ENCODE measurements around the gene ZNF473. TPM values are rescaled to one million over a fixed set of nuclear protein-coding genes. Genes with fewer than 3 reads are reported as not detected.
"Not testable (repeated sequence)": the region's sequence is repeated elsewhere in the genome, so short reads cannot be mapped to it uniquely, and the experiment has no call there.

Gene ZNF473
- total RNA-seq, 1 donor from 2014 or later = 9.7 TPM

DNA sequence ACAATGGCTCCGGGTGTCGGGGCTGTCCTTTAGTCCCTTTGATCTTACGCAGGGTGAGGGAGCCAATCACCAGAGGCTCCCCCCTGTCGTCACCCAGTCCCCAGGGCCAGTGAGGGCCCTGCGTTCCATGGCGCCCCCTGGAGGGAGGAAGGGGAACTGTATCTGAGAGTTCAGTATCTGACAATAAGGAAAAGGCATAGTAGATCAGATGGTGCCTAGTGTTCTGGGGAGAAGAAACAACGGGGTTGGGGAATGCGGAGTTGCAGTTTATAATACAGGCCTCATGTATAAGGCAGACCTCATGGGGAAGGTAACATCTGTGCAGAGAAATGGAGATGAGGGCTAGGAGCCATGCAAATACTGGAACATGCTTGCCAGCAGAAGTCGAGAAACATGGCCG, 66.8 kb downstream of the ZNF473 start:
- H3K36me3 Mint-ChIP-seq (ENCODE audit: low read depth, unreplicated experiment); H2AFZ ChIP-seq (ENCODE audit: low read depth, low read length); H3K9me3 ChIP-seq (ENCODE audit: insufficient read depth, low read depth, low read length); H3K4me1 ChIP-seq (ENCODE audit: insufficient read depth, low read length); FAIRE-seq; H3K27ac Mint-ChIP-seq (ENCODE audit: unreplicated experiment); H3K4me1 Mint-ChIP-seq (ENCODE audit: low read depth, unreplicated experiment); H3K27me3 Mint-ChIP-seq (ENCODE audit: low read depth, unreplicated experiment); H3K36me3 ChIP-seq (ENCODE audit: insufficient read depth, low read length); DNase-seq (ENCODE audit: low read depth); H3K4me3 Mint-ChIP-seq (ENCODE audit: unreplicated experiment); H3K27me3 ChIP-seq (ENCODE audit: insufficient read depth, low read length); H3K4me2 ChIP-seq (ENCODE audit: low read length); H4K20me1 ChIP-seq (ENCODE audit: insufficient read depth, low read length); H3K9ac ChIP-seq (ENCODE audit: low read length); H3K4me3 ChIP-seq (ENCODE audit: insufficient read depth, low read depth, low read length); H3K27ac ChIP-seq (ENCODE audit: low read depth, low read length); H3K9me3 Mint-ChIP-seq (ENCODE audit: unreplicated experiment); H3K79me2 ChIP-seq (ENCODE audit: insufficient read depth, low read length): not testable (repeated sequence)

DNA sequence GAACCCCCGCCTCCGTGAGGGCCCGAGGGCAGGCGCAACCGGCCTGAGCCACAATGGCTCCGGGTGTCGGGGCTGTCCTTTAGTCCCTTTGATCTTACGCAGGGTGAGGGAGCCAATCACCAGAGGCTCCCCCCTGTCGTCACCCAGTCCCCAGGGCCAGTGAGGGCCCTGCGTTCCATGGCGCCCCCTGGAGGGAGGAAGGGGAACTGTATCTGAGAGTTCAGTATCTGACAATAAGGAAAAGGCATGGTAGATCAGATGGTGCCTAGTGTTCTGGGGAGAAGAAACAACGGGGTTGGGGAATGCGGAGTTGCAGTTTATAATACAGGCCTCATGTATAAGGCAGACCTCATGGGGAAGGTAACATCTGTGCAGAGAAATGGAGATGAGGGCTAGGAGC, 72.1 kb downstream of the ZNF473 start:
- not testable (repeated sequence) for H3K27me3 Mint-ChIP-seq (ENCODE audit: low read depth, unreplicated experiment); FAIRE-seq

DNA sequence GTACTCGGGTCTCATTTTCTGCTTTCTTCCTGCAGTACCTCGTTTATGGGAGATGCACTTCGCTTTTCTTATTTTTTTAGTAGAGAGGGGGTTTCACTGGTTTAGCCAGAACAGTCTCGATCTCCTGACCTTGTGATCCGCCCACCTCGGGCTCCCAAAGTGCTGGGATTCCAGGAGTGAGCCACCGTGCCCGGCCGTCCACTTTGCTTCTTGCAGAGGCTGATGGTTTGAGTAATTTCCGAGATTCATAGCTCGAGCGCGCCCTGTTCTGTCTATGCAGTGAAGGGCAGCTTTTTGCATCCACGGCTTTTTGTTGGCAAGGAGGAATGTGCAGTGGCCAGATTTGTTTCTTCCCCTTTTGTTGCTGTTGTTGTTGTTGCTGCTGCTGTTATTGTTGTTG, 73.1 kb downstream of the ZNF473 start:
- not testable (repeated sequence) for H3K4me3 Mint-ChIP-seq (ENCODE audit: unreplicated experiment)

More for the DNA sequence above, 72.1 kb downstream of the ZNF473 start:
- H3K36me3 ChIP-seq (ENCODE audit: insufficient read depth, low read length); H2AFZ ChIP-seq (ENCODE audit: low read depth, low read length); H3K9me3 ChIP-seq (ENCODE audit: insufficient read depth, low read depth, low read length); H3K4me3 Mint-ChIP-seq (ENCODE audit: unreplicated experiment); H4K20me1 ChIP-seq (ENCODE audit: insufficient read depth, low read length); H3K27me3 ChIP-seq (ENCODE audit: insufficient read depth, low read length); H3K27ac ChIP-seq (ENCODE audit: low read depth, low read length); H3K4me3 ChIP-seq (ENCODE audit: insufficient read depth, low read depth, low read length); H3K9me3 Mint-ChIP-seq (ENCODE audit: unreplicated experiment); DNase-seq (ENCODE audit: low read depth); H3K36me3 Mint-ChIP-seq (ENCODE audit: low read depth, unreplicated experiment); H3K4me2 ChIP-seq (ENCODE audit: low read length); H3K79me2 ChIP-seq (ENCODE audit: insufficient read depth, low read length); H3K9ac ChIP-seq (ENCODE audit: low read length); H3K4me1 Mint-ChIP-seq (ENCODE audit: low read depth, unreplicated experiment); H3K27ac Mint-ChIP-seq (ENCODE audit: unreplicated experiment); H3K4me1 ChIP-seq (ENCODE audit: insufficient read depth, low read length): not testable (repeated sequence)

DNA sequence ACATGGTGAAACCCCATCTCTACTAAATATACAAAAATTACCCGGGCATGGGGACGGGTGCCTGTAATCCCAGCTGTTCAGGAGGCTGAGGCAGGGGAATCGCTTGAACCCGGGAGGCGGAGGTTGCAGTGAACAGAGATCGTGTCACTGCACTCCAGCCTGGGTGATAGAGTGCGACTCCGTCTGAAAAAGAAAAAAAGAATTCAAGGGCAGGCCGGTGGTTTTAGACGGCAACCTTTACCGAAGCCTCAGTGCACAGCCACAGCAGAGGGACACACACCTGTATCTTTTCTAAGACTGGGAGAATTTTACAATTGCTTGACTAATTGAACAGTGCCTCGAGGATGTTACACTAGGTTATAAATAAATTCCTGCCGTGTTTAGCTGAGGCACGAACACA, 73.9 kb downstream of the ZNF473 start:
- not testable (repeated sequence) for H3K27ac Mint-ChIP-seq (ENCODE audit: unreplicated experiment); H3K27me3 Mint-ChIP-seq (ENCODE audit: low read depth, unreplicated experiment); H4K20me1 ChIP-seq (ENCODE audit: insufficient read depth, low read length); H3K4me3 Mint-ChIP-seq (ENCODE audit: unreplicated experiment); H3K9me3 Mint-ChIP-seq (ENCODE audit: unreplicated experiment); H3K4me3 ChIP-seq (ENCODE audit: insufficient read depth, low read depth, low read length); H3K4me1 Mint-ChIP-seq (ENCODE audit: low read depth, unreplicated experiment); H3K36me3 ChIP-seq (ENCODE audit: insufficient read depth, low read length); H3K9ac ChIP-seq (ENCODE audit: low read length); H3K9me3 ChIP-seq (ENCODE audit: insufficient read depth, low read depth, low read length); H2AFZ ChIP-seq (ENCODE audit: low read depth, low read length); H3K27me3 ChIP-seq (ENCODE audit: insufficient read depth, low read length); DNase-seq (ENCODE audit: low read depth); H3K36me3 Mint-ChIP-seq (ENCODE audit: low read depth, unreplicated experiment); FAIRE-seq; H3K4me1 ChIP-seq (ENCODE audit: insufficient read depth, low read length); H3K79me2 ChIP-seq (ENCODE audit: insufficient read depth, low read length); H3K27ac ChIP-seq (ENCODE audit: low read depth, low read length); H3K4me2 ChIP-seq (ENCODE audit: low read length)

More for the DNA sequence above, 73.1 kb downstream of the ZNF473 start:
- not testable (repeated sequence) for H3K79me2 ChIP-seq (ENCODE audit: insufficient read depth, low read length); H4K20me1 ChIP-seq (ENCODE audit: insufficient read depth, low read length); H3K27me3 Mint-ChIP-seq (ENCODE audit: low read depth, unreplicated experiment); H3K9ac ChIP-seq (ENCODE audit: low read length); H3K27me3 ChIP-seq (ENCODE audit: insufficient read depth, low read length); H3K36me3 Mint-ChIP-seq (ENCODE audit: low read depth, unreplicated experiment); H3K27ac Mint-ChIP-seq (ENCODE audit: unreplicated experiment); H2AFZ ChIP-seq (ENCODE audit: low read depth, low read length); H3K4me2 ChIP-seq (ENCODE audit: low read length); DNase-seq (ENCODE audit: low read depth); H3K36me3 ChIP-seq (ENCODE audit: insufficient read depth, low read length); FAIRE-seq; H3K4me1 Mint-ChIP-seq (ENCODE audit: low read depth, unreplicated experiment); H3K27ac ChIP-seq (ENCODE audit: low read depth, low read length); H3K9me3 Mint-ChIP-seq (ENCODE audit: unreplicated experiment); H3K9me3 ChIP-seq (ENCODE audit: insufficient read depth, low read depth, low read length); H3K4me3 ChIP-seq (ENCODE audit: insufficient read depth, low read depth, low read length); H3K4me1 ChIP-seq (ENCODE audit: insufficient read depth, low read length)

DNA sequence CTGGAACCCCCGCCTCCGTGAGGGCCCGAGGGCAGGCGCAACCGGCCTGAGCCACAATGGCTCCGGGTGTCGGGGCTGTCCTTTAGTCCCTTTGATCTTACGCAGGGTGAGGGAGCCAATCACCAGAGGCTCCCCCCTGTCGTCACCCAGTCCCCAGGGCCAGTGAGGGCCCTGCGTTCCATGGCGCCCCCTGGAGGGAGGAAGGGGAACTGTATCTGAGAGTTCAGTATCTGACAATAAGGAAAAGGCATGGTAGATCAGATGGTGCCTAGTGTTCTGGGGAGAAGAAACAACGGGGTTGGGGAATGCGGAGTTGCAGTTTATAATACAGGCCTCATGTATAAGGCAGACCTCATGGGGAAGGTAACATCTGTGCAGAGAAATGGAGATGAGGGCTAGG, 75.1 kb downstream of the ZNF473 start:
- FAIRE-seq; H3K79me2 ChIP-seq (ENCODE audit: insufficient read depth, low read length); H3K9me3 ChIP-seq (ENCODE audit: insufficient read depth, low read depth, low read length); H3K4me3 Mint-ChIP-seq (ENCODE audit: unreplicated experiment); H3K36me3 ChIP-seq (ENCODE audit: insufficient read depth, low read length); H3K4me1 ChIP-seq (ENCODE audit: insufficient read depth, low read length); H4K20me1 ChIP-seq (ENCODE audit: insufficient read depth, low read length); H3K27ac ChIP-seq (ENCODE audit: low read depth, low read length); H3K9me3 Mint-ChIP-seq (ENCODE audit: unreplicated experiment); H3K4me2 ChIP-seq (ENCODE audit: low read length); H2AFZ ChIP-seq (ENCODE audit: low read depth, low read length); H3K9ac ChIP-seq (ENCODE audit: low read length); H3K4me1 Mint-ChIP-seq (ENCODE audit: low read depth, unreplicated experiment); H3K27ac Mint-ChIP-seq (ENCODE audit: unreplicated experiment); H3K27me3 Mint-ChIP-seq (ENCODE audit: low read depth, unreplicated experiment); H3K4me3 ChIP-seq (ENCODE audit: insufficient read depth, low read depth, low read length); DNase-seq (ENCODE audit: low read depth); H3K27me3 ChIP-seq (ENCODE audit: insufficient read depth, low read length); H3K36me3 Mint-ChIP-seq (ENCODE audit: low read depth, unreplicated experiment): not testable (repeated sequence)
